Pancreas (tissue), 10 donors: ENCODE results near the gene TECPR1. TPM values are rescaled to one million over a fixed set of nuclear protein-coding genes. Genes with fewer than 3 reads are reported as not detected.
"Not testable (repeated sequence)": the region's sequence is repeated elsewhere in the genome, so short reads cannot be mapped to it uniquely, and the experiment has no call there.

Experiments
- ATAC-seq, 4 donors: fragments of 200-7000 bp; cut with Tn5 transposase; one replicate each; pipeline versions ENCODE4 v1.8.0 to v1.9.1; 2020; ENCODE audit warnings: mild to moderate bottlenecking in 4 of 4, moderate library complexity in 4 of 4
- DNase-seq, 6 donors: peaks; one replicate each; pipeline ENCODE4 v3.0.0-alpha.2; 2020
- FAIRE-seq: peaks from 2 replicates; lab custom pipeline; 2012; peaks lifted over from hg19 to GRCh38; lab: Jason Lieb, UNC
- H3K27ac ChIP-seq, 4 donors: fragments of 200-600 bp; sonication (generic); 1 replicate in 3 of 4; 2 replicates in 1 of 4; pipeline versions ENCODE4 v1.5.0 to v1.8.0; 2020
- H3K27me3 ChIP-seq, 4 donors: fragments of 200-600 bp; one replicate each; pipeline ENCODE4 v1.8.0; 2021
- H3K36me3 ChIP-seq, 3 donors: fragments of 200-600 bp; sonication (generic) in 1 of 3; one replicate each; pipeline versions ENCODE4 v1.5.0 to v1.8.0; 2020 to 2021
- H3K4me1 ChIP-seq, 3 donors: fragments of 200-600 bp; one replicate each; pipeline ENCODE4 v1.8.0; 2021
- H3K4me3 ChIP-seq, 4 donors: fragments of 200-600 bp; sonication (generic) in 2 of 4; one replicate each; pipeline versions ENCODE4 v1.5.0 to v1.8.0; 2020 to 2021
- H3K9me3 ChIP-seq, 4 donors: fragments of 200-600 bp; one replicate each; pipeline ENCODE4 v1.8.0; 2021
- CTCF ChIP-seq, 4 donors: fragments of 200-600 bp; sonication (generic) in 3 of 4; IDR thresholded peaks; one replicate each; pipeline versions ENCODE4 v1.5.0 to v1.8.0; 2021; ENCODE audit warnings: antibody characterized with exemption in 4 of 4
- WGBS, 2 donors: extraction: QIAGEN DNeasy Blood & Tissue Kit; methylation state at CpG; one replicate each; pipeline ENCODE4 v1.1.7; 2013; 5-methylcytosine and 5-hydroxymethylcytosine counted together
- intact Hi-C, 3 donors: fragments of 100-400 bp; cut with DNase I; formaldehyde crosslinking; loops; one replicate each; pipeline versions ENCODE4 v1.11.1 to v1.14.2; 2022
- polyA plus RNA-seq, 2 donors: library from polyadenylated mRNA; stranded (reverse); fragments of 200-250 nt; gene quantifications; one replicate each; pipeline ENCODE4 v1.2.3, GENCODE V29; 2013
- total RNA-seq, 6 donors: library from RNA; stranded (reverse); fragmentation: NEBNext Ultra II Directional in 4 of 6; extraction: Animal tissue kit (Norgen Biotek cat#: 25700) in 4 of 6; gene quantifications; one replicate each; pipeline versions ENCODE4 v1.2.1 to v1.2.4, GENCODE V29; 2021 to 2023
- donor health status: healthy with polysubstance abuse.
- donor health status: DM: no; HTN: no; CAD: no; lungs with moderate emphysema.
- donor health status: DM: no; HTN: no; CAD: no.
- donor health status: control.
- donor health status: control.
- donor health status: Bipolar disorder and iron deficiency.
- donor health status: DM: yes; HTN: yes; CAD: no.
- donor health status: DM: no; HTN: no; CAD: no.
- donor health status: DM: no; HTN: no; CAD: no.
- donor health status: DM: yes; HTN: yes; CAD: no.

The TECPR1 gene
- total and polyA plus RNA-seq, 8 donors = 12.5 to 36.3 (median 20.0) TPM

- TF ChIP-seq CTCF (IDR thresholded peaks at IDR 0.05) = no peak
- intact Hi-C loops = no loop called here
- no peaks in the 10 kb centered on the region for H3K36me3 ChIP-seq
- H3K27ac ChIP-seq = no peak overlapping the region
- WGBS, 2 donors = 82 to 83% methylated on average over 13 to 15 of the region's 15 CpGs
- peaks cover 4 to 6% (median 6%) of the 10 kb centered on the region in 3 donors for H3K4me1 ChIP-seq
- ATAC-seq (no peak), FAIRE-seq (no peak), DNase-seq (peak in 4 of 6 donors; percentile 7 to 37 (median 20))
- H3K9me3 ChIP-seq = no peaks in the 10 kb centered on the region
- no peaks in the 10 kb centered on the region for H3K27me3 ChIP-seq
- H3K4me3 ChIP-seq = no peak overlapping the region
These were observed 28.6 kb downstream of the TECPR1 start for GRCh38 chr7:98223351-98223897.

GRCh38 chr7:98222533-98223195 lies 29.4 kb downstream of the TECPR1 start:
- Histone ChIP-seq H3K4me1 (peaks cover 5 to 12% (median 5%) of the 10 kb centered on the region in 3 donors), H3K4me3 (no peak overlapping the region), H3K36me3 (no peaks in the 10 kb centered on the region), H3K9me3 (no peaks in the 10 kb centered on the region), H3K27ac (no peak overlapping the region), H3K27me3 (no peaks in the 10 kb centered on the region)
- no peak for FAIRE-seq
- WGBS, 2 donors = 94 to 96% methylated on average over 28 to 30 of the region's 30 CpGs
- peak in 4 of 6 donors; percentile 11 to 83 (median 44) for DNase-seq
- no peak for ATAC-seq
- no peak for TF ChIP-seq CTCF (IDR thresholded peaks at IDR 0.05)
- intact Hi-C loops = no loop called here

GRCh38 chr7:98221611-98222532 lies 30.2 kb downstream of the TECPR1 start:
- Histone ChIP-seq H3K27ac (no peak overlapping the region), H3K36me3 (no peaks in the 10 kb centered on the region), H3K4me3 (no peak overlapping the region), H3K9me3 (no peaks in the 10 kb centered on the region), H3K27me3 (no peaks in the 10 kb centered on the region), H3K4me1 (peaks cover 5 to 17% (median 6%) of the 10 kb centered on the region in 3 donors)
- TF ChIP-seq CTCF (IDR thresholded peaks at IDR 0.05) = no peak
- intact Hi-C loops = no loop called here
- WGBS, 2 donors = 95 to 97% methylated on average over 34 of the region's 34 CpGs
- DNase-seq = peak in 4 of 6 donors; percentile 13 to 72 (median 42)
- FAIRE-seq = no peak
- ATAC-seq = no peak

- H3K27me3 ChIP-seq, FAIRE-seq, H3K36me3 ChIP-seq, H3K9me3 ChIP-seq, intact Hi-C loops, H3K27ac ChIP-seq, ATAC-seq, H3K4me3 ChIP-seq: not testable (repeated sequence)
- peak in 3 of 6 donors; percentile 6 to 27 (median 7) for DNase-seq
- peaks cover 12 to 28% (median 12%) of the 10 kb centered on the region in 3 donors for H3K4me1 ChIP-seq
- 98% methylated on average over 6 of the region's 6 CpGs for WGBS, 2 donors
These were observed 32.6 kb downstream of the TECPR1 start for GRCh38 chr7:98219382-98219781.
